Astrocyte (in vitro differentiated cells and primary cell): ENCODE results near the gene ALKBH4.

ENCODE experiments used
- CTCF ChIP-seq: IDR thresholded peaks from 2 replicates; pipeline ENCODE4 v1.5.1; 2011; ENCODE audit warnings: low read depth, mild to moderate bottlenecking, inconsistent platforms, low read length, moderate library complexity; ENCODE audit not compliant: insufficient read depth
- EZH2 ChIP-seq: IDR thresholded peaks from 2 replicates; pipeline ENCODE4 v1.6.1; 2012; ENCODE audit warnings: mild to moderate bottlenecking, low read length, inconsistent platforms; ENCODE audit not compliant: insufficient read depth

GRCh38 chr7:102439963-102440795 lies 24.5 kb downstream of the ALKBH4 start:
- no peak for TF ChIP-seq CTCF
- TF ChIP-seq EZH2: no peak
